Muscle layer of colon (tissue), 2 donors: Measurements from ENCODE around the gene HDGFL3.
"Not testable (repeated sequence)": the region's sequence is repeated elsewhere in the genome, so short reads cannot be mapped to it uniquely, and the experiment has no call there.

Experiments
- H3K27ac ChIP-seq: one replicate; pipeline ENCODE4 v1.7.0; 2013; ENCODE audit warnings: low read depth, mild to moderate bottlenecking, low read length, moderate library complexity
- H3K27me3 ChIP-seq, 2 donors: one replicate each; pipeline ENCODE4 v1.7.0; 2013; ENCODE audit warnings: low read length in 2 of 2, mild to moderate bottlenecking in 2 of 2; ENCODE audit not compliant: insufficient read depth in 2 of 2, control insufficient read depth in 1 of 2
- H3K36me3 ChIP-seq: one replicate; pipeline ENCODE4 v1.7.0; 2013; ENCODE audit warnings: mild to moderate bottlenecking, low read length; ENCODE audit not compliant: insufficient read depth
- H3K4me1 ChIP-seq: one replicate; pipeline ENCODE4 v1.7.0; 2013; ENCODE audit warnings: mild to moderate bottlenecking, low read length; ENCODE audit not compliant: insufficient read depth
- H3K4me3 ChIP-seq, 2 donors: one replicate each; pipeline ENCODE4 v1.7.0; 2013; ENCODE audit warnings: low read length in 2 of 2, low read depth in 1 of 2, mild to moderate bottlenecking in 1 of 2, moderate library complexity in 1 of 2
- H3K9ac ChIP-seq: one replicate; pipeline ENCODE4 v1.7.0; 2013; ENCODE audit warnings: low read length
- H3K9me3 ChIP-seq: one replicate; pipeline ENCODE4 v1.7.0; 2013; ENCODE audit warnings: mild to moderate bottlenecking, low read length
- donor health status: abdominal sarcoma.
- donor health status: Adenocarcinoma of cecum.

HDGFL3 gene

DNA sequence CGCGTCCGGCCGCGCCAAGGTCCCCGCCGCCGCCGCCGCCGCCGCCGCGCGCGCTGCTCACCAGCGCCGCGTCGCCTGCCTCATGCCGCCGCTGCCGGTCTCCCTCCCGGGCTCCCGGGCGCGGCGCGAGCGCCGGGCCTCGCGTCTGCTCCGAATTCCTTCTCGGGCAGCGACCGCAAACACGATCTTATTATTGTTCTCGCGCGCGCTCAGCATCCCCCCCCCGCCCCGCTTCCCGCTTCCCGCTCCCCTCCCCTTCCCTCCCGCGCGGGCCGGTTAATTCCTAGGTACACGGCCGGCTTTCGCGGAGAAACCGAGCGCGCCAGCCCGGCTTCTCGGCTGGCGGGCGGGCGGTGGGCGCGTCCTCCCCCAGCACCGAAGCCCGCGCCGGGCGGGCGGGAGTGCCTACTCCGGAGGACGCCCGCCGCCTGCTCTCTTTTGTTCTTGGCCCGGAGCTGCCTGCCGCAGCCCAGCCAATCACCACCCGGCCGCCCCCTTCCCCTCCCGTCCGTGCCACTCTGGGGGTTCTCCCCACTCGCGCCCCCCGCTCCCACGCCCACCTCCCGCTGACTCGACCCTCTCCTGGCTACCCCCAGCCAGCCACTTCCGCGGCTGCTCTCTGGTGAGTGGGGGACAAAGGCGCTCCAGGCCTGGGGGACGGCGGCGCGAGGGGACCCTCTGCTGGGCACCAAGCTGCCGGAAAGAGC lies at the start of gene HDGFL3:
Gene HDGFL3, minus strand, starts transcription at position 164 of the 707 bp plus-strand sequence. CDS start 409 bp downstream, outside the sequence.
- Histone ChIP-seq H3K27me3 (no peaks in the 10 kb centered on the region), H3K27ac (peak within 1 kb of the TSS; percentile 80), H3K9me3 (no peaks in the 10 kb centered on the region), H3K36me3 (no peaks in the 10 kb centered on the region), H3K4me3 (peak within 1 kb of the TSS; percentile 72 to 73), H3K9ac (peak within 1 kb of the TSS; percentile 57), H3K4me1 (peaks cover 25% of the 10 kb centered on the region)

DNA sequence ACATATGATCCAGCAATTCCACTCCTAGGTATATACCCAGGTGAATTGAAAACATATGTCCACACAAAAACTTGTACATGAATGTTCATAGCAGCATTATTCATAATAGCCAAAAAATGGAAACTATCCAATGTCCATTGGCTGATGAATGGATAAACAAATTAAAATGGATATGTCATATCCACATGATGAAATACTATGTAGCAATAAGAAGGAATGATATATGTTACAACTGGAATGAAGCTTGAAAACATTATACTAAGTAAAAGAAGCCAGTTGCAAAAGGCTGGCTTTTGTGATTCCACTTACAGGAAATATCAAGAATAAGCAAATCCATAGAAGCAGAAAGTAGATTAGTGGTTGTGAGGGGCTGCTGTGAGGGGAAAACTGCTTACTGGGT lies 43.2 kb upstream of the HDGFL3 start:
- H3K4me3 ChIP-seq = no peak overlapping the region
- peaks cover 9 to 14% of the 10 kb centered on the region in 2 donors for H3K27me3 ChIP-seq
- H3K36me3 ChIP-seq = no peaks in the 10 kb centered on the region
- H3K9ac ChIP-seq = no peak overlapping the region
- H3K4me1 ChIP-seq = no peaks in the 10 kb centered on the region
- no peak overlapping the region for H3K27ac ChIP-seq
- no peaks in the 10 kb centered on the region for H3K9me3 ChIP-seq

DNA sequence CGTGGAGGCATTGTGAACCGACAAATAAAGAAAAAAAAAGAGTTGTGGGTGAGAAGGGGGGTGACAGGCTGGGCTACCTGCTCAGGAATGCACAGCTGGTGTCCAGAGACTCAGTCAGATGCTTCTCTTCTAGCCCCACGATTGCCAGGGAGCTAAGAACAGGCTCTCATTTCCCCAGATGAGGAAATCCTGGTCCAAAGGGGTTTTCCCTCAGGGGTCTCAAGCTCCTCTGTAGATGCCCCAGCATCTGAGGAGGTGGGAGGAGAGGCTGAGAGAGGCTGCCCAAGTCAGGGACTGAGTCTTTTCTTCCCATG lies 41.4 kb upstream of the HDGFL3 start:
- Histone ChIP-seq H3K9me3 (no peaks in the 10 kb centered on the region), H3K27ac (no peak overlapping the region), H3K36me3 (no peaks in the 10 kb centered on the region), H3K4me3 (no peak overlapping the region), H3K27me3 (peaks cover 9 to 14% of the 10 kb centered on the region in 2 donors), H3K9ac (no peak overlapping the region), H3K4me1 (no peaks in the 10 kb centered on the region)

- Histone ChIP-seq H3K4me3 (no peak overlapping the region), H3K27me3 (peaks cover 9 to 14% of the 10 kb centered on the region in 2 donors), H3K36me3 (no peaks in the 10 kb centered on the region), H3K9ac (no peak overlapping the region), H3K27ac (no peak overlapping the region), H3K9me3 (no peaks in the 10 kb centered on the region), H3K4me1 (no peaks in the 10 kb centered on the region)
Observed at GRCh38 chr15:83248151-83249029, 40.8 kb upstream of the HDGFL3 start.

GRCh38 chr15:83243634-83244033 lies 36.0 kb upstream of the HDGFL3 start:
- H3K9me3 ChIP-seq = no peaks in the 10 kb centered on the region
- no peak overlapping the region for H3K4me3 ChIP-seq
- peaks cover 0 to 10% of the 10 kb centered on the region in 2 donors for H3K27me3 ChIP-seq
- H3K9ac ChIP-seq = no peak overlapping the region
- H3K27ac ChIP-seq = no peak overlapping the region
- H3K36me3 ChIP-seq = no peaks in the 10 kb centered on the region
- H3K4me1 ChIP-seq = no peaks in the 10 kb centered on the region

DNA sequence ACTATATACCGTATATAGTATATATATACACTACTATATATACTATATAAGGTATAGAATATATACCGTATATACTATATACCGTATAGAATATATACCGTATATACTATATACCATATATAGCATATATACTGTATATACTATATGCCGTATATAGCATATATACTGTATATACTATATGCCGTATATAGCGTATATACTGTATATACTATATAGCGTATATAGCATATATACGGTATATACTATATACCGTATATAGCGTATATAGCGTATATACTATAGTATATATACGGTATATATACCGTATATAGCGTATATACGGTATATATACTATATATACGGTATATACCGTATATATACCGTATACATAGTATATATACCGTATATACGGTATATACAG lies 22.6 kb upstream of the HDGFL3 start:
- Histone ChIP-seq H3K4me3 (no peak overlapping the region), H3K27me3 (no peaks in the 10 kb centered on the region), H3K36me3 (no peaks in the 10 kb centered on the region), H3K9ac (no peak overlapping the region), H3K9me3 (no peaks in the 10 kb centered on the region), H3K27ac (no peak overlapping the region), H3K4me1 (no peaks in the 10 kb centered on the region)

- Histone ChIP-seq H3K9ac (no peak overlapping the region), H3K27ac (no peak overlapping the region), H3K4me1 (no peaks in the 10 kb centered on the region), H3K9me3 (no peaks in the 10 kb centered on the region), H3K4me3 (no peak overlapping the region), H3K27me3 (no peaks in the 10 kb centered on the region), H3K36me3 (no peaks in the 10 kb centered on the region)
Observed at GRCh38 chr15:83225449-83225848, 17.8 kb upstream of the HDGFL3 start.

DNA sequence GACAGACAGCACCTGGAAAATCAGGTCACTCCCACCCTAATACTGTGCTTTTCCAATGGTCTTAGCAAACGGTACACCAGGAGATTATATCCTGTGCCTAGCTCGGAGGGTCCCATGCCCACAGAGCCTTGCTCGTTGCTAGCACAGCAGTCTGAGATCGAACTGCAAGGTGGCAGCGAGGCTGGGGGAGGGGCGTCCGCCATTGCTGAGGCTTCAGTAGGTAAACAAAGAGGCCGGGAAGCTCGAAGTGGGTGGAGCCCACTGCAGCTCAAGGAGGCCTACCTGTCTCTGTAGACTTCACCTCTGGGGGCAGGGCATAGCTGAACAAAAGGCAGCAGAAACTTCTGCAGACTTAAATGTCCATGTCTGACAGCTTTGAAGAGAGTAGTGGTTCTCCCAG lies 14.2 kb upstream of the HDGFL3 start:
- H3K4me1 ChIP-seq, H3K27me3 ChIP-seq, H3K9me3 ChIP-seq, H3K27ac ChIP-seq, H3K9ac ChIP-seq, H3K36me3 ChIP-seq, H3K4me3 ChIP-seq: not testable (repeated sequence)

GRCh38 chr15:83219026-83219425 lies 11.4 kb upstream of the HDGFL3 start:
- no peaks in the 10 kb centered on the region for H3K4me1 ChIP-seq
- no peaks in the 10 kb centered on the region for H3K27me3 ChIP-seq
- H3K4me3 ChIP-seq = no peak overlapping the region
- no peaks in the 10 kb centered on the region for H3K36me3 ChIP-seq
- no peak overlapping the region for H3K9ac ChIP-seq
- no peaks in the 10 kb centered on the region for H3K9me3 ChIP-seq
- no peak overlapping the region for H3K27ac ChIP-seq

- Histone ChIP-seq H3K9me3 (no peaks in the 10 kb centered on the region), H3K27ac (no peak overlapping the region), H3K4me3 (no peak overlapping the region), H3K36me3 (no peaks in the 10 kb centered on the region), H3K9ac (no peak overlapping the region), H3K27me3 (no peaks in the 10 kb centered on the region), H3K4me1 (no peaks in the 10 kb centered on the region)
Observed at GRCh38 chr15:83215306-83215705, 7.7 kb upstream of the HDGFL3 start.

DNA sequence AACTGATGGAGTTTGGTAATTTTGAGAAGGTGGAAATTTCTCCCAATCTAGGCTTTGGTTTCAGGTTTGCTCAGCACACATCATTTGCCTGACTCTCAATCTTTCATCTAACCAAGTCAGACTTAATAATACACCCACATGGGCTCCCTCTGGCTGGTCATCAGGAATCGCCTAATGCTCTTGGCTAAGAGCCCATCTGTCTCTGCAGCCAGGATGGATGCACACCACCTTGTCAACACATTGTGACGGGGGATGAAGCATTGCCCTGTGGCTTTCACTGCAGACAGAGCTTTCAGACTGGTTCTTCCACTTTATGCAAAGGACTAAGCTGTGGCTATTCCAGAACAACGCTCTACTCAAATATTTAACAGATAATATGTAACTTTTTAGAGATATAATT lies 3.0 kb upstream of the HDGFL3 start:
- no peak overlapping the region for H3K4me3 ChIP-seq
- no peaks in the 10 kb centered on the region for H3K36me3 ChIP-seq
- H3K9me3 ChIP-seq = no peaks in the 10 kb centered on the region
- H3K4me1 ChIP-seq = peaks cover 5% of the 10 kb centered on the region
- H3K27ac ChIP-seq = no peak overlapping the region
- no peak overlapping the region for H3K9ac ChIP-seq
- H3K27me3 ChIP-seq = no peaks in the 10 kb centered on the region
